Stimulated activated CD4-positive, alpha-beta T cell treated with anti-CD3 and anti-CD28 coated beads, Interleukin-4, amount 100 ng/mL, for 48 hours (primary cell): ENCODE data around the gene UQCR10.

Source experiments
- DNase-seq, 2 donors: peaks; one replicate each; pipeline ENCODE4 v3.0.0-alpha.2; 2020; ENCODE audit warnings: low read depth in 2 of 2

Gene UQCR10

DNA sequence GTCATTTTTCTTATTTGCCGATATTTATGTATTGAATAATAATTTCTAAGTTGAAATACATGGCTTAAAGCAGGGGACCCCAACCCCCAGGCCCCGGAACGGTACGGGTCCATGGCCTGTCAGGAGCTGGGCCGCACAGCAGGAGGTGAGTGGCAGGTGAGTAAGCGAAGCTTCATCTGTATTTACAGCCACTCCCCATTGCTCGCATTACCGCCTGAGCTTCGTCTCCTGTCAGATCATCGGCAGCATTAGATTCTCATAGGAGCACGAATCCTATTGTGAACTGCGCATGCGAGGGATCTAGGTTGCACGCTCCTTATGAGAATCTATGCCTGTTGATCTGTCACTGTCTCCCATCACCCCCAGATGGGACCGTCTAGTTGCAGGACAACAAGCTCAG, 4.9 kb upstream of the UQCR10 start:
- DNase-seq = no peak

DNA sequence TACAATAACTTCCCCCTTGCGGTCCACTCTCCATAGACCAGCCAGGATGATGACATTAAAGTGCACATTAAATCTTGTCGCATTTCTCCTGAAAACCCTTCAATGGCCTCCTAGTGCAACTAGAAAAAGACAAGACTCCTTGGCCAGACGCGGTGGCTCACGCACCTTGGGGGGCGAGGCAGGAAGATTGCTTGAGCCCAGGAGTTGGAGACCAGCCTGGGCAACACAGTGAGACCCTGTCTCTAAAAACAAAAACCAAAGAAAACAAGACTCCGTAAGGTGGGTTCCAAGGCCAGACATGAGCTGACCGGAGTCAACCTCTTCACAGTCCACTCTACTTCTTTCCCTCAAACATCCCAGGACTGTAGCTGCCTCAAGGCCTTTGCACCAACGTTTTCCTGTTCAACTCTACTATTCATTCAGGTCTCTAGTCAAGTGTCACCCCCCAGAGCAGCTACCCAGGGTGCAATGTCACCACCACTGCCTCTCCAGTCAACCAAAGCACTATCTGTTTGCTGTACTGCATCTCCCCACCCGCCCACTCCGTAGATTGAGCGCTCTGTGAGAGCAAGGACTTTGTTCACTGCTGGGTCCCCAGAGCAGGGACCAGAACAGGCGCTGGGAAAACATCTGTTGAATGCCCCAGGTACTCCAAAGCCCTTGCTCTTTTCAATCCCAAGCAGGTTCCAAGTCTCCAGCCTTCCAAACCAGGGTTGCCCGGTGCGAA, 1.1 kb upstream of the UQCR10 start:
- DNase-seq = peak; percentile 12

DNA sequence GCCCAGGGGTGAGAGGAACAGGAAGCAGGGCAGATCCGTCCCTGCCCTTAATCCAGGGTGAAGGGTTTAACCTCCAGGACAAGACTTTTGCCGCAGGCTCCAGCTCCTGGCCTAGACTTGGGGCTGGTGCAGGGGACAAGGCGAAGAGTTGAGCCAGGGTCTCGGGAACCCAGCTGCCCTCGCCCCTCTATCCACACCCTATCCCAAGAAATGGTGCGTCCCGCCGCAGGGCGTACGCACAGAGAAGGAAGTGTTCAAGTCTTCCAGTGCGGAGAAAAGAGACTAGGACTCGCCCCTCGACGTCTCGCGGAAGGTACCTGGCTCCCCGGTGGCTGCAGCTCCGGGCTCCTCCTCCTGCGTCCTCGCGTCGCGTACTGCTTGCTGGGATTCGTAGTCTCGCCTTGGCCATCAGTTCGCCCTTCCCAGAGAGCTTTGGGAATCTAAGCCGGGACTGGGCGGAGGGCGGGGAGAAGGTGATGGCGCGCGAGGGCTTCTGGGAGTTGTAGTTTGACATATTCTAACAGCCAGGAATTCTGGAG, 468 bp upstream of the UQCR10 start, which contains the start of gene ZMAT5:
Gene ZMAT5, minus strand, starts transcription at position 376 of the 539 bp plus-strand sequence. CDS start 18,463 bp downstream, outside the sequence.
- peak; percentile 83 to 92 for DNase-seq

DNA sequence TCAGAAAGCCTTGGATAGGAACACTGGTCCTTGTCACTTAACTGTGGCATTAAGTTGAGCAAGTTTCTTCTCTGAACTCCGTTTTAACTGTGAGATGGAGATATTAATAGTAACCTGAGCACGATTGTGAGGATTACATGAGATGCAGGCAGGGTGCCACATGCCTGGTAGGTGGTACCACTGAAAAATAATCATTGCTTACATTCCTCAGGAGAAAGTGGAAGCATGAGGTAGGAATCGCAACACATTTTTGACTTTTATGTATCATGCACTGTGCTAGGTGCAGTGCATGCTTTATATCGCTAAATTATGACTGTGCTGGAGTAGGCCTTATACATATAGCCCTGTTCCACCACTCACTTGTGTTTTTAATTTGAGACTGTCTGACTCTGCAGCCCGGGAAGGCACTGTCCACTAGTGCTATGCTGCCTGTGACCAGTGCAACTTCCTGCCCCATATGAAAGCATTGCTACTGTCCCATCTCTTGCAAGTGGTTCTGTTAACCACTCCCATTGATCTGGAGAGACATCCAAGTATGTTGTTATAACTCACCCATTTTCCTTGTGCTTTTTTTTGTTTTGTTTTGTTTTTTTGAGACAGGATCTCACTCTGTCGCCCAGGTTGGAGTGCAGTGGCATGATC, 1.0 kb downstream of the UQCR10 start:
- DNase-seq = no peak

DNA sequence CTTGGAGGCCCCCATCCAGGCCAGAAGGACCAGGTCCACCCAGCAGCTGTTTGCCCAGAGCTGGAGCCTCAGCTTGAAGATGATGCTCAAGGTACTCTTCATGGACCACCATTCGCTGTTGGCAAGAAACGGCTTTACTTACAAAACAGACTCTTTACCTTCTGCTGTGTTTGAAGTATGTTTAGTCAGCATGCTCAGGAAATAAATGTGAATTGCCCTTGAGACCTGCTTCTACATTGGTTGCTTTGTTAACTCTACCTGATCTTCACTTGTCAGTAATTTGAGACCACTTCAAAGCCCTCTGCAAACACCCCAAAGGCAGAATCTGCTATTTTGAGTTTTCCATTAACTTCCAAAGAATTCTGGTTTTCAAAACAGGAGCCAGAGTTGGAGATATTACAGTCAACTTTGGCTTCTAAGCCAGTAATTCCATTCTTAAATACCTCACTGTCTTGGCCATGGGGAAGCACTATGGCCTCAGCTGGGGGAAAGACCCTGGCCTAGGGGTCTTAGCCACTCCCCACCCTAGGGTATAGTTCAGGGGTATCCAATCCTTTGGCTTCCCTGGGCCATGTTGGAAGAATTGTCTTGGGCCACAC, 2.7 kb downstream of the UQCR10 start:
- no peak for DNase-seq

DNA sequence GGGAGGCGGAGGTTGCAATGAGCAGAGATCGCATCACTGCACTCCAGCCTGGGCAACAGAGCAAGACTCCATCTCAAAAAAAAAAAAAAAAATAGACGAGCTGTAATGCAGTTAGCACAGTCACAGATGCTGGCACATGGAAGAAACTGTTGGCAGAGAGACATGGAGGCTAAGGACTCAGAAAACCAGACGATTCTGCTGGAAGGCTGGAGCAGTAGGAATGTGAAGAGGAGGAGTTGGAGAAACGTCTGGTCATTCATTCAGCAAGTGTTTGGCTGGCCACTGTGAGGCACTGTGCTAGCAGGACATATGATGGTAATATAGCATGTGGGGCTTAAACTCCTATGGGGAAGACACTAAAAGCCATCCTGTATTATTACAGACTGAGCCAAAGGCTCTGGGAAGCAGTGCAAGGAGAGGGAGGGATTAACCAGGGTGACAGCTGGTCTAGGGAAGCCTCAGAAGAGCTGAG, 5.0 kb downstream of the UQCR10 start:
- no peak for DNase-seq

DNA sequence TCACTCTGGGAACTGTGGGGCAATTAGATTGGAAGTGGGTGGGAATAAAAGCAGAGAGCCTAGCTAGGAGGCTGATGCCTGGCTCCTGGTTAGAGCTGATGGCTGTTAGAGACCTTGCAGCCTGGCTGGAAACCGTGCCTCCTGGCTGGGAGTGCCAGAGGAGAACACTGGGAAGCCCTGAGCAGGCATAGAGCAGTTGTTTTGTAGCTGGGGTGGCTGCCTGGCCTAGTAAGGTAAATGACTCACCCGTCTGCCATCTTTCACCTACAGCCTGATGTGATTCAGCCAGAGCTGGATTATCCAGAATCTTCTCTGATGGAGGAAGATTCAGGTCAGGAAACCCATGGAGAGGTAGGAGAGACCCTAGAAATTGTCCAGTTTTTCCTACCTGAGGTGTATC, 6.1 kb downstream of the UQCR10 start:
- no peak for DNase-seq

DNA sequence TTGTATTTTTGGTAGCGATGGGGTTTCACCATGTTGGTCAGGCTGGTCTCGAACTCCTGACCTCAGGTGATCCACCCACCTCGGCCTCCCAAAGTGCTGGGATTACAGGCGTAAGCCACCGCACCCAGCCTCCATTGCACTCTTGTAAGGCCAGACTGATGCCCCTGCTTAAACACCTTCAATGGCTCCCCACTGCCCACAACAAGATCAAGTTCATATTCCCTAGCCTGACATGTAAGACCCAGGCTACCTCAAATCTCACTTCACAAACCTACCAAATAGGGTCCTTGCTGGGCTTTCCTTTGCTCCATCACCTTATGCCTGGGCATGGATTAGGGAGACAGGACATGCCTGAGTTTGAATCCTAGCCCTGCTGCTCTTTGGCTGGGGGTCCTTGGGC, 13.1 kb downstream of the UQCR10 start:
- DNase-seq = no peak

DNA sequence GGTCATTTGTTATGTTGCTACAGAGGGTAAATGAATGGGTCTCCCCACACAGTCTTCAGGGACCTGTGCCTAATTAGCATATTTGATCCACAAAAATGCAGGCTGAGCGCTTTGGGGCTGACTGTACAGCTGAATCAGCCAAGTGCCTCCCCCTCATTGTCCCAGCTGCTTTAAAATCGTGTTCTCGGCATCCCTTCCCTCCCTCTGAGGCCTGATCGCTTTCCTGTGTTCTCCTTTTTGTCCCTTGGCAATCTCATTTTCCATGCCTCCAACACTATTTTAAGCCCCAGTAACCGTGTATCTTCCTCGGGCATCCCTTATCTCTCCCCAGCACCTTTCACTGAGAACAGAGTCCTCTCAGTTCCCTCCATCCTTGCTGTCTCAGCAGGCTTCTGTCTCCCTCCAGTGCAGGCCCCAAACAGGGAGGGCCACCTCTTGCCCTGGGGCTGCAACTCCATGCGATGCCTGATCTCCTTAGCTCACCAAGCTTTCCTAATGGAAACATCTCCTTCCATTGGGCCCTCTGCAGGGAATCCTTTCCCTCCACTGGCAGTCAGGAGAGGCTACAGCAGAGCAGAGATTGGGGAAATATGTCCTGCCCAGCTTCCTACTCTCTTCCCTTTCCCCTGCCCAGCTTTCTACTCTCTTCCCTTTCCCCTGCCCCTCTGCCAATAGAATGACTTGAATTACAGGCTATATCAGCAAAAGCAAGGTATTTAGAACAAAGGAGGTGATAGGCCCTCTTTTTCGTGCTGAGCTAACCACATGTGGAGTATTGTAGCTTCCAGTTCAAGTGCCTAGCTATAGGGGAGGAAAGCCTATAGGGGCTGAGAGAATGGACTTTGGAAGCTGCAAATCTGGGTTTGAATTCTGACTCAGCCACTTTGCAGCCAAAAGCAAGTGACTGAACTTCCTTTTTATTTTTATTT, 13.8 kb downstream of the UQCR10 start:
- no peak for DNase-seq

DNA sequence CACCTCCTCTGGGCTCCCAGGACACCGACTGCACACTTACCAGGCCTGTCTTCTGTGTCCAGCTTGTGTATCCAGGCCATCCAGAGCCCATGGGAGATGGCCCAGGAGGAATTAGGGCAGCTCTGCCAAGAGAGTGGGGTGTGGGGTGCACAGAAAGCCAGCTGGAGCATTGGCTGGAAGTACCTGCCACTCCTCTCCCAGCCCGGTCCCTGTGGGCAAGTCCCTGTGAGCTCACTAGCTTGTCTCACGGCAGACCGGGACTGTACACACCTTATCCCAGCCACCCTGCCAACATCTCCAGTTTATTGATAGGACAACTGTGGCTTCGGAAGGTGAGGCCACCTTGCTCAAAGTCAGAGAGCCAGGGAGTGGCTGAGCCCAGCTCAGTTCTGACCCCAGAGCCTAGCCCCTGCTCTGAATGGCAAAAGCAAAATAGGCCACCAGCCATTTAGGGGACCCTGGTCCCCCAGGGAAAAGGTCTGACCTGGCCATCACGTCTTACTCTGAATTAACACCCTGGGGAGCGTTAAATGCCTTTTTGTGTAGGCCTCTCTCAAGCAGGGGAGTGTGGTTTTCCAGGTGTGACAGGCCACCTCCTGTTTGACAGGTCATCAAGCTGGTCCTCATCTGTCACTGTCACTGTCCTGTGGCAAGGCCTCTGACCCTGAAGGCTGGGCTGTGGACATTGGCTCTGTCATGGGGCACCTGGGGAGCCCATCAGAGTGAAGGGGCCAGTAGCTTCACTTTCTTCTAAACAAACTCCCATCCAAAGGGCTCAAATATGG, 15.1 kb downstream of the UQCR10 start:
- DNase-seq = no peak

DNA sequence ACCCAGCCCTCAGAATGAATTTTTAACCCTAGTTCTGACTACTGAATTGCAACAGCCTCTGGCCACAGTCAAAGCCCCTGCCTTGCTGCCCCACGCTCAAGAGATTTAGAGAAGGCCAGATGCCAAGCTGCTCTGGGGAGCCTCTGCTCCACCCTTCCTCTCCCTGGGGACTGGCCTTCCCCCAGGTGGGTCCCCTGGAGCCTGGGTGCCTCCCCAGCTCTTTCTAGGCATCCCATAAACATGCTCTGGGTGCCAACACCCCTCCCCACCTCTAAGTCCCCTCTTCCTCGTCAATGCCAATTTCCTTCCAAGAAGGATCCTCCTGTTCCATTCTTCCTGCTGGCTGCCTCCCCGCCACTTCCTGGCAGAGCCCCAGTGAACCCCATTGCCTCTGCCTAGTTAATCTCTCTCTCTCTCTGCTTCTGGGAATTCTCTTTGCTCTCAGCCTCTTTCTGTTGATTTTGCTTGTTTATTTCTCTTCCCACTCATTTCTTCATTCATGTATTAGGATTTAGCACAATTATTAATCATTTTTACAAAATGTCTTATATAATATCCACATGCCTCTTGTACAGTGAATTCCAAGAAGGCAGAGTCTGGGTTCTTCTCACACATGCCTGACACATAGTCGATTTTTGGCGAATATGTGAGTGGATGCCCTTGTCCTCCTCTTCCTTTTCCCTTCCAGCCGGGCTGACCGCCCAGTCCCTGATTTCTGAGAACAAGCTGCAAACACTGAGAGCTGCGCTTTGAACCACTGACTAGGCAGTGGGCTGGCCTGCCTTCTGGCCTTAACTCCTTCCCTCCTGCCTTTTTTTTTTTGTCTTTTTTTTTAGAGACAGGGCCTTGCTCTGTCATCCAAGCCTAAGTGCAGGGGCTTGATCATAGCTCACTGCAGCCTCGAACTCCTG, 17.5 kb downstream of the UQCR10 start:
- DNase-seq = no peak

DNA sequence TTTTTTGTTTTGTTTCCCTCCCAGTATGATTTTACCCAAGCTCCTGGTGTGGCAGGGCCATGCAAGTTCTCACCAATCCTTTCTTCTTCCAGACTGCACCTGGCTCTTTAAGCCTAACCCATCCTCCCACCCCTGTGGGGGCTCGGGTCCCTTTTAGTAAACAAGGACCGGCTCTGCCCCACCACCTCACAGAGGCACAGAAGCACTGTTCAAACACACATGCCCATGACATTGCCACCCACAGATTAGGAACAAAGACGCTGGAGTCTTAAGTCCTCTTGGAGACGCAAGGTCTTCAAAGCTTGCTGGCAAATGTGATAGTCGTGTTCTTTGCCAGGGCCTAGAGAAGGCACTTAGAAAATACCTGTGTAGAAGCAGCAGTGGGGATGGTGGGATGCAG, 18.9 kb downstream of the UQCR10 start:
- no peak for DNase-seq

DNA sequence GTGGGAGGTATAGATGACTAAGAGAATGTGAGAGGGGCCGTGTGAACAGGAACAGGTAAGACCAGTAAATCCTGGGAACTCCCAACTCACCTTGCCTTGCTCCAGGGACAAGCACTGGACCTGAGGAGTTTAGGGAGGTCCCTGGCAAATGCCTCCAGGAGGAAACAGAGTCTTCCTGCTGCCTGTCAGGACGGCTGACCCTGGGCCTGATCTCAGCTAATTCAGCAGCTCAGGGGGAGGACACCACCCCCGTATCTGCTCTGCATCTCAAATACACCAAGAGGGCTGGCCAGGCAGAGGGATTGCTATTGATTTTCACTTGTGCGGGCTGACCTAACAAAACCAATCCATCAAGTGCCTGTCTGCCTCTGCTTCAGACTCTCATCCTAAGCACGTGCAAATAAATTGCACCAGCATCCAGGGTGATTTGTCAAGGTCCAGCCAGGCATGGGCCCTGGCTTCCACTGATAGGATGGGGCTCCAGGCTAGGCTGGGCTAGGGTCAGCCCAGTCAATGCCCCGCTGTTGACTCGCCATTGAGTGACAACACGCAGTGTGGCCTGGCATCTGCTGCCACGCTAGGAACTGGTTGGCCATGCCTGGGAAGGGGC, 20.3 kb downstream of the UQCR10 start:
- DNase-seq = no peak

DNA sequence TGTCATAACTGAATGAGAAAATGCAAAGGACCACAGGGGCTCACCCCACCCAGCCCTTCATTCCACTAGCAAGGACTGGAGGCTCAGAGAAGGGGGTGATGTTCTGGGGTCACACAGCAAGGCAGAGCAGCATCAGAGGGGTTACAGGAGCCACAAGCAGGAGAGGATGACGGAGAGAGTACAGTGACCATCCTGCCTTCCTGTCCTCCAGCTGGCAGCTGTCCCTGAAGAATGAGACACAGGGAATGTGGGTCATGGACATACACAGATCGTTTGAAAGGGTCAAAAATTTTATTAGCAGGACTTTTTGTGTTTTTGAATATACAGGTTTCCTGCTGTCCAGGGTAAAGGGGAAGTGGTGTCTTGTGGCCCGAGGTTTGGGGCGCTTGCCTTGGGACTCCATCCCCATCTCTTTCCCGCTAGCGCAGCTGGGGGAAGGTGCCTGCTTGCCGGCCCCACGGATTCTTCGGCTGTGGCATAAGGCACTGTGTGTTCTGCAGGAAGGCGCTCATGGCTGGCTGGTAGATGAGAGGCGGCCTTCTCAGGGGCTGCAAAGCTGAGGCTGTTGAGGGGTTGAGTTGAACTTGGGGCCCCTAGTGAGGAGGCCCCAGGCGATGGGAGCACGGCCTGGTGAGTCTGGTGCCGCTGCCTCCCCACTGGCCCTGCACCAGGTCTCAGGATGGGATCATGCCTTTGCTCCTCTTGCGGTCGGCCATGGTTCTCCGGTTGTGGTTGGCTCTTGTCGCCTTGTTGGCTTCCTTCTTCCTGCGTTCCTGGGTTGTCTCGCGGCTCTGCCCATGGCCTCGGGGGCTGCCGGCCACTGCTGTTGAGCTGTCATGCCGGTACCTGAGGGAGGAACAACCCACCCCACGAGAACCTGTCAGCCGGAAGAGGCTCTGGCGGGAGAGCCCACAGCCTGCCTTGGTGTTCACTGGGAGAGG, 21.4 kb downstream of the UQCR10 start:
- no peak for DNase-seq

DNA sequence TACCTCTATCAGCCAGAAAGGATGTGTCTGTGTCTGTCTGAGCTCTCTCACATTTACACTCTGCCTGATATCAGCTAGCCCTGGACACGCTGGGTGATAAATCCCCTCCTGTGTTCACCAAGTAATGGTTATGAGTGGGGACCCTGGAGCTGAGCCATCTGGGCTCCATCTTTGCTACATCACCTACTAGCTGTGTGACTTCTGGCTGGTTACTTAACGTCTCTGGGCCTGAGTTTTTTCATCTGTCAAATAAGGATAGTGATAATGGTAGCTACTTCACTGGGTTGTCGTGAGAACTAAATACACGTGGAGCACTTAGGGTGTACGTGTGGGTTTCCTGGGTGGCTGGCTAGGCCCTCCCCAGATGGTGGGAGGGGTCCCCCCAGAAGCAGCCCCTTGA, 22.9 kb downstream of the UQCR10 start:
- no peak for DNase-seq

DNA sequence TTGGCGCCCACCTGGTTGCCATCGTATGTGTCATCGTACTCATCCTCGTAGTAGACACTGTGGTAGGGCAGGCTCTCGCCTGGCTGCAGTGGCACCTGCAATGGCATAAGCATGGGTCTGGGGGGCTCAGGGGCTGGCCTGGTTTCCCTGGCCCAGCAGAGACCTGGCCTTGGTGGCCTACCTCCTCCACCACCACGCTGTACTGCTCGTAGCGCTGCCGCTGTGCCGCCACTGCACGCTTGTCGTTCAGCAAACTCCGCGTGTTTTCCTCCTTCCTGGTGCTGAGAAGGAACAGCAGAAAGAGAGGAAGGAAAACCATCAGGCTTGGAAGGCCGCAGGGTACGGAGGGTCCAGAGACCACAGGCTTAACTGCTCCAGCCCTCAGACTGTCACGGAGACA, 26.2 kb downstream of the UQCR10 start:
- DNase-seq = no peak

DNA sequence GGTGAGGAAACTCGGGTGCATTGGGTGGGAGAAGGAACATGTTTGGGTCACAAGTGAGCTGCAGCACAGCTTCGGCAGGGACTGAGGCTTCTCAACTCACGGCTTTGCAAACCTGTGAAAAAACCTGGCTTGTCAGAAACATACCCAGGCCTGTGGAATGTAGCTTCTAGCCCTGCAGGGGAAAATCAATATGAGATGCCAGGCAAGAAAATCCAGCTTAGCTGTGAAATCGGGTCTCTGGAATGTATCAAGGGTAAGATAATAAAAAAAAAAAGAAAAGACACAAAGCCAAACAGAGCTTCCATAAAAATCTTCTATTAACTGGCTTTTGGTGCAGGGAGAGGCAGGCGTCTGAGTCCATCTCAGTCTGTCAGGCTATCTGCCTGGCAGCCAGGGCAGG, 28.5 kb downstream of the UQCR10 start:
- no peak for DNase-seq

DNA sequence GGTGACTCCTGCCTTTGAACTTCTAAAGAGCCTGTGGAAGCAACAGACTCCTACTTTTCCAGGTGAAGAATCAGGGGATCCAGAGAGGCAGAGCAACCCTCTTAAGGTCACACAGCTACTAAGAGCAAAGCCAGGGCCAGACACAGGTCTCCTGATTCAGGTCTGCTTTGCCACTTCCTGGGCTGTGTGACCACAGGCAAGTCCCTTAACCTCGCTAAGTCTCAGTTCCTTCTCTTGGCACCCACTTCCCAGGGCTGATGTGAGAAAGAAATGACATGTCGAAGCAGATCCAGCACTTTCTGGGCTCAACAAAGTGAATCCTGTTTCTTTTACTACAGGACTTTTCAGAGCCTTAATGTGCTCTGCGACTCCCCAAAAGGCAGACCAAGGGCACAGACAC, 30.2 kb downstream of the UQCR10 start:
- no peak for DNase-seq
